ENCODE measurements around the gene HIBADH.
"Not testable (repeated sequence)": the region's sequence is repeated elsewhere in the genome, so short reads cannot be mapped to it uniquely, and the experiment has no call there.

The HIBADH gene

DNA sequence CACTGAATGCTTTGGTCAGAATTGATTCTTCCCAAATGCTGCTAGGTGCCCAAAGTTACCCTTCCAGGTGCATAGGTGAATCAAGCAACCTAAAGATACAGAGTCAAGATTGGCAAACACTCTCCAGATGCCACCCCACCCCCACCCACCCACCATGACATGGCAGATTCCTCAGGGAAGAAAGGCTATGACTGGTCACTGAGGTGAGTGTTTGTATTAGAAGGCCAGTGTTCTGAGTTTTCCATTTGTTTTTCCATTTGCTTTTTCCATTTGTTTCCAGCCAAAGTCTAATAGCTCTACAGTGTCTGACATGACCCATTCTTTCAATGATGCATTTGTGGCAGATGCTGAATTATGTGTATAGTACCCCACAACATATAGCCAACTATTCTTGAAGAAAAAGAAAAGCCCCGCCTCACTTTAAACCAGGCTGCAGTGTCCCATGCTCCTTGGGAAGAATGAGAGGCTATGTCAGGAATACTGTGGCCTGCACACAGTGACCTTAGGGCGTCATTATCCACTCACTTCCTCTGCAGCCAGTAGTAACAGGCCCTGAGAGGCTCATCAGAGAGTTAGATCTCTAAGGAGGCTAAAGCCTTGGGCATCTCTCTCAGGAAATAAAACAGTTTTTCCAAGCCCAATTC, 16.1 kb upstream of the HIBADH start:
- DNase-seq, result no peak

DNA sequence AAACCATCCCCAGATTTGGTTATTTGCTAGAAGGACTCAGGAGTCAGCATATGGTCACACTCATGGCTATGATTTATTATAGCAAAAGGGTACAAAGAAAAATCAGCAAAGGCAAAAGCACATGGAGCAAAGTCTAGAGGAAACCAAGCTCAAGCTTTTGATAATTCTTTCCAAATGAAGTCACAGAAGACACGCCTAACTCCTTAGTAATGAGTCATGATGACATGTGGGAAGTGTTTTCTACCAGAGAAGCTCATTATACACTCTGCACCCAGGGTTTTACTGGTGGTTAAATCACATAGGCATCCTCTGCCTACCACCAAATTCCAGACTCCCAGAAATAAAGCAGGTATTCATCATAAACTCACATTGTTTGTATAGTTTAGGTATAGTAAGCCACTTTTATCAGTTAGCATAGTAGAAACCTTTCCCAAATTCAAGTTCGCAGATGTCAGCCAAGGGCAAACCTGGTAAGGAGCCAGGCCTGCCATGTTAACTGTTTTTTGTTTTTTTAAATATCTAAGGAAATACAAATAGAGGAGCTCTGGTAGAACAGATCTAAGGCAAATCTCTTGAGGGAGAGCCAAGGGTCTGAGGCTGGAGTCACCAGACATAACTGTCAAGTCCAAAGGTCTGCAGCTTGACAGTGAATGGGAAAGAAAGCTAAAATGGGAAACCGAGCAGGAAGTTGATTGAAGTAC, 15.4 kb upstream of the HIBADH start:
- DNase-seq, result no peak

DNA sequence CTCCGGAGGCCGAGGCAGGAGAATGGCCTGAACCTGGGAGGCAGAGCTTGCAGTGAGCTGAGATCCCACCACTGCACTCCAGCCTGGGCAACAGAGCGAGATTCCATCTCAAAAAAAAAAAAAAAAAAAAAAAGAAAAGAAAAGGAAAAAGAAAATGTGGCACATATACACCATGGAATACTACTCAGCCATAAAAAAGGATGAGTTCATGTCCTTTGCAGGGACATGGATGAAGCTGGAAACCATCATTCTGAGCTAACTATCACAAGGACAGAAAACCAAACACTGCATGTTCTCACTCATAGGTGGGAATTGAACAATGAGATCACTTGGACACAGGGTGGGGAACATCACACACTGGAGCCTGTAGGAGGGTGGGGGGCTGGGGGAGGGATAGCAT, 11.4 kb upstream of the HIBADH start:
- DNase-seq, result not testable (repeated sequence)

DNA sequence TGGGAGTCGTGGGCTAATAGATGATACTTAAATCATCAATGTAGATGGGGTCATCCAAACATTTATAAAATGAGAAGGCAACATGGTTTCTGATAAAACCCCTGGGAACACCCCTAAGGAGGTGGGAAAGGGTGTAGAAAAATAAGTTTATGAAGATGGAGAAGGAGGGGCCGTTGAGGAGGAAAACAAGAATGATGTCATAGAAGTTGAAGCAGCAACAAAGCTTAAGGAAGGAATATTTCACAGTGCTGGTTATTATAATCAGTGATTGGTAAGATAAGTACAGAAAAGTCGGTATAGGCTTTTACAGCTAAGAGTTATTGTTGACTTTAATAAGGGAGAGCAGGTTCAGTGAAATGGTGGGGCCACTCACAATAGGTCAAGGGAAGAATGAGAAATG, 9.0 kb upstream of the HIBADH start:
- DNase-seq, result no peak

DNA sequence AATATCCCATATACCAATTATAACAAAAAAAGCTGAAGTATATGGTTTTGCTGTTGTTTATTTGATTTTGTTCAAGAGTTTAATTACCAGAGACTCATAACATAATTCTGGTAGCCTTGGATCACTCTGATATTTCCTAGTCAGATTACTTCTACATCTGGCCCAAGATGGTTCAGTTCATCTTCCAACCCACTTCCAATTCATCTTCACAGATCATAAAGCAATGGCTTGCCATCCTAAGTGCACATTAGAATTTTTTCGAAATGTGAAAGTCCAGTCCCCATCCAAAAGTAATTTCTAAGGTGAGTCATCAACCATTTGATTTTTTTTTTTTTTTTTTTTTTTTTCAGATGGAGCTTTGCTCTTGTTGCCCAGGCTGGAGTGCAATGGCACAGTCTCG, 8.0 kb upstream of the HIBADH start:
- DNase-seq, result no peak

DNA sequence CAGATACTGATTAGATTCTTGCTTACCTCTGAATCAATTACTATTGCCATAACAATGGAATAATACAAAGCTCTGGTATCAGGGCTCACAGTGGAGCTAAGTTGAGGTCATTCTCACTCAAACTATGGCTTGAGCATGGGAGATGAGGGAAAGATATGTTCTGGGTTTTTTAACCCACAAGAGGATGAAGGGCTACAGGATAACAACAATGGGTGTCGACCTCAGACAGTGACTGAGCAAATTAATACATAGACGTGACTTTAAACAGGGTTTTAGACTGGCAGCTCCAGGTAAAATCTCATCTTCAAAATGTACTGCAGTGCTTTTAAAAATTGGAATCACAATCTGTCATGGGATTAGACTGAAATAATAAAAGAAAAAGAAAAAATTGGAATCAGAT, 7.5 kb upstream of the HIBADH start:
- DNase-seq, result no peak

DNA sequence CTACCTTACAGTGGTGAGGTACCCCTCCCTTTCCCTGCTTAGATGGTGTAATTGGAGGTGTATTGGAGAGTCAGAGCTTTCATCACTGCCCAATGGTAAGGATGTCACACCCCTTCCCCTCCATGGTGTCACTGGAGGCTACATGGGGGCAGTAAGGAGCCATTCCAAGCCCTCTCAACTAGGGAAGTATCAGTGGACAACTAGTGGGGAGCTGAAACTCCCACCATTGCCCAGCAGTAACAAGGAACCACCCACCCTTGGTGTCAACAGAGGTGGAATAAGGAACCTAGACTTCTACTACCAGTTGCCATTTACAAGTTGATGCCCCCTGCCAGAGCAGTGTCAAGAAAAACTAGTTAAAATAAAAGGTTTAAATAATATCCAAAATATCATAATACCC, 2.8 kb upstream of the HIBADH start:
- no peak for DNase-seq

DNA sequence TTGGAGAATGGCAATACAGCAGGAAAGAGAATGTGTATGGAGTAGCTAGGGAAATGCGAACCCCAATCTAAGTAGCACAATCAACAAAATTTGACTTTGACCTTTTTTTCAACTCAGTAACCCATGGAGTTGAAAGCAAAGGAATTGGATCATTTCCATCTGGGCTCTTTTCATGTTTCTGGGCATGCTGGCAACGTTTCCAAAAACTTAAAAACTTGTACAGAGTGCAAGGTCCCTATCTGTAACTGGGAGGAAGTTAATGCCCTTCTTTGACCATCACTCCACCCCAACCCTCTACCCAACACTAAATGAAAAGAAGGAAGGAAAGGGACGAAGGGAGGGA, 1.3 kb upstream of the HIBADH start:
- no peak for DNase-seq

DNA sequence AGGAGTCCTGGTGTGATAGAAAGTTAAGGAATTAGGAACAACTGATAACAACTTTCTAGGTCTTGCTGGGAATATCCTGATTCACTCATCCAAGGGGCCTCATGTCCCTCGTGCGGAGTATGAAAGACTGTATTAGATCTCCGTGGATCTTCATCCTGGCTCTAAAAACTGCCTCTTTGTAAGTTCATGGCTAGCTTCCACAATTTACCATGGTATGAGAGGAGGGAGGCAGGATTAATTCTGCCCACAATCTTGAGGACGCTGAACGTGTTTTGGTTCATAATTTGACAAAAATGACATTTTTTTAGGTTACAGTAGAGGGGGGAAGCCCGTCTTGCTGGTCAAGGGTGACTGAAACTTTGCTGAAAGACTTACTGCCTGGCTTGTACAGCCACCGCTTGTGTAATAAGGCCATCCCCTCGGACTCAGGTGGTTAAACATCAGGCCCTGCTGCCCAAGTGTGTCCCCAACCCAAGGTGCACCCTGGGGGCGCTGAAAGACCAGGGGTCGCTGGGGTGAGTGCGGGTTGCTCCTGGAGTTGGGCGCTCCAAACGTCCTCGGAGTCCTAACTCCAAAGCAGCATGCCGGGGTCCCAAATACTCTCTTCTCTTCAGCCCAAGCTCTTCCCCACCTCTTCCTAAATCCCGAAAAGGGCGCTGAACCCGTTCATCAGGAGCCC, 733 bp downstream of the HIBADH start:
- no peak for DNase-seq

DNA sequence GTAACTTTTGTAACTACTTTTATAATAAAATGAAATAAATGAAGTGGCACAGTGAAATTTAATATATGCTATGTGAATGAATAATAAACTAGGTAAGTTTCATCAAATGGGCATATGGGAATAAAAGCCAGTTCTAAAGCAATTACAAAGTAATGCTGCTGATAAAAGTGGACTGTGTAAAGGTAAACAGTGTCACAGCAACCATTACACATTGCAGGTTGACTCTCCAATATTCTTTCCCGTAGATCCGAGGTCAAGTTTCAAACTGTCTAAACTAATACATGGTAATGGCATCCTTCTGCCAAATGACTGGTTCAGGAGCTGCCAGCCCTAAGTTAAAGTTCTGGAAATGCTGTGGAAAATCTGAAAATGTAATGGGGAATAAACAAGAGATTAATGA, 6.0 kb downstream of the HIBADH start:
- DNase-seq, result no peak

DNA sequence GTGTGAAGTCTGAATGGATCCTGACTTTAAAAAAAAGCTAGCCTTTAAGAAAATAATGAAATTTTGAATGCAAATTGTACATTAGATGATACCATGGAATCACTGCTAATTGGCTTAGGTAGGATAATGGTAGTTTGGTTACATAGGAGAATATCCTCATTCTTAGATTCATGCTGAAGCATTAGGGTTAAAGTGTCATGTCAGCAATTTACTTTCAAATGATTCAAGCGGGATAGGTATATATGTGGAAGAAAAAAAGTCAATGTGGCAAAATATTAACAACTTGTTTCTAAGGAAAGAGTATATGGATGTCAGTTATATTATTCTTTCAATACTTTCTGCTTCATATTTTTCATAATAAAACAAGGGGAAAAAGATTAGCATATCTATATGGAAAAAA, 7.5 kb downstream of the HIBADH start:
- DNase-seq, result no peak

DNA sequence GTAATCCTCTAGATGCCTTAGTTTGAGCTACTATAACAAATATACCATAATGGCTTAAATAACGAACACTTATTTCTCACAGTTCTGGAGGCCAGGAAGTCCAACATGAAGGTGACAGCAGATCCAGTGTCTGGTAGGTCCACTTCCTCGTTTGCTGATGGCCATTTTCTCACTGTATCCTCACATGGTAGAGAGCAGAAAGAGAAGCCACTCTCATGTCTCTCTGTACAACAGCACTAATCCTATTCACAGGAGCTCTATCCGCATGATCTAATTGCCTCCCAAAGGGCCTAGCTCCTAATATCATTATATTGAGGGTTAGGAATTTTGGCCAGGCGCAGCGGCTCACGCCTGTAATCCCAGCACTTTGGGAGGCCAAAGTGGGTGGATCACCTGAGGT, 10.2 kb downstream of the HIBADH start:
- no peak for DNase-seq

DNA sequence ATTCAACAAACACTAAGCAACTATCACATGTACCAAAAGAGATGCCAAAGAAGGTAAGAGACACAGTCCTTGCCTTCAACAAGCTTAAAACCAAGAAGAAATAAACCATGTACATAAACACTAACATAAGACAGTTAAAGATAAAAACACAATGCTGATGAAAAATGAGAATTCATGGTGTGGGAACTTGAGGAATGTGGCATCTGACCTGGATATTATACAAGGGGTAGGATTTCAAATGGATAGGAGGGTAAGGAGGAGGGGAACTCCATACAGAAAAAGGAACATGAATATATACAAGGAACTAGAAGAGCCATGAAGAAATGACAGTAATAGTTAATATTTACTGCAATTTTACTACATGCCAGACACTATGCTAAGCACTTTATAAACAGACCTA, 11.0 kb downstream of the HIBADH start:
- no peak for DNase-seq

DNA sequence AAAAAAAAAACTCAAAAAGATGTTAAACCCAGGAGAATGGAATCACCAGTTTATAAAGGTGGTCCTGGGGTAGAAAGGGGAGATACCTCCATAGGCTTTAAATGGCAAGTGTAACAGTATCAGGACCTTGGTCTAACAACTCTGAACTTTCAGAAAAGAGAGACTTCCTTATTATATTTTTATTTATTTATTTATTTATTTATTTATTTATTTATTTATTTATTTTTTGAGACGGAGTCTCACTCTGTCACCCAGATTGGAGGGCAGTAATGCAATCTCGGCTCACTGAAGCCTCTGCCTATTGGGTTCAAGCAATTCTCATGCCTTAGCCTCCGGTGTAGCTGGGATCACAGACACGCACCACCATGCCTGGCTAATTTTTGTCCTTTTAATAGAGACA, 12.4 kb downstream of the HIBADH start:
- no peak for DNase-seq

DNA sequence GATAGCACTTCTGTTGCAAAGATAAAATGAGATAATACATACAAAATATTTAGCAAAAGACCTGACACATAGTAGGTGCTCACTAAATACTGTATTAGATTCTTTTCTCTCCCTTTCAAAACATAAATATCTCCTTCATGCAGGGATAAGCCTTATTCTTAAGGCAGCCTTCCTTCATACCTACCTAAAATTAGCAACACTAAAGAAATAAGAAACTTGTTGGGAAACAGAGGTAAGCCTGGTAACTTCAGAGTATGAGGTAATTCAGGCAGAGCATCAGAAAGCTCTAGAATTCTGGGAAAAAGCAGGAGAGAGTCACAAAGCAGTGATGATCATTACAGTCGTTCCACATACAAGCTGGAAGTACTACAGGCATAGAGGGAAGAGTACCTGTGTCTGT, 15.2 kb downstream of the HIBADH start:
- no peak for DNase-seq

DNA sequence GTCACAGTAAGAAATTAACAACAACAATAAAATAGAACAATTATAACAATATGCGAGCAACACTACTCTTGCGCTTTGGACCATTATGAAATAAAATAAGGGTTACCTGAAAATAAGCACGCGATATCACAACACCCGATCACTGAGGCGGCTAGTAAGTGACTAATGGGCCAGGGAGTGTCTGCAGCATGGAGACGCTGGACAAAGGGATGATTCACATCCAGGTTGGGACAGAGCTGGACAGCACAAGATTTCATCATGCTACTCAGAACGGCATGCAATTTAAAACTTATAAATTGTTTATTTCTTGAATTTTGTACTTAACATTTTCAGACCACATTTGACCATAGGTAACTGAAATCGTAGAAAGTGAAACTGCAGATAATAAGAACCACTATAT, 15.6 kb downstream of the HIBADH start:
- DNase-seq, result no peak

DNA sequence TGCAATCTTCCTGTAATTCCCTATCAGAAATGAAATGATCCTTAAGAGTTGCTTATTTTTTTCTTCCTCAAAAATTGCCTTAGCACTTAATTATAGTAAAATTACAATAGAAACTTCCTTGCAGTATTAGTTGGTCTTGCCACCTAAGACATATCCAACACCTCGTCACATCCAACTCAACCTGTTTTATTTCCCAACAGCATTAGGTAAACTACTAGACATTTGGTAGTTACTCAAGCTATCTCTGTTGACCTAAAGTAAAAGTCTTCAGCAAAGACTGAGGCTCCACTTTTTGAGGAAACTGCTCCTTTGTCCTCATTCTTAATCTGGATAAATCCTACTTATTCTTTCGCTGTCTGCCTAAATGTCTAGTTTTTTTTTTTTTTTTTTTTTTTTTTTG, 20.4 kb downstream of the HIBADH start:
- no peak for DNase-seq

DNA sequence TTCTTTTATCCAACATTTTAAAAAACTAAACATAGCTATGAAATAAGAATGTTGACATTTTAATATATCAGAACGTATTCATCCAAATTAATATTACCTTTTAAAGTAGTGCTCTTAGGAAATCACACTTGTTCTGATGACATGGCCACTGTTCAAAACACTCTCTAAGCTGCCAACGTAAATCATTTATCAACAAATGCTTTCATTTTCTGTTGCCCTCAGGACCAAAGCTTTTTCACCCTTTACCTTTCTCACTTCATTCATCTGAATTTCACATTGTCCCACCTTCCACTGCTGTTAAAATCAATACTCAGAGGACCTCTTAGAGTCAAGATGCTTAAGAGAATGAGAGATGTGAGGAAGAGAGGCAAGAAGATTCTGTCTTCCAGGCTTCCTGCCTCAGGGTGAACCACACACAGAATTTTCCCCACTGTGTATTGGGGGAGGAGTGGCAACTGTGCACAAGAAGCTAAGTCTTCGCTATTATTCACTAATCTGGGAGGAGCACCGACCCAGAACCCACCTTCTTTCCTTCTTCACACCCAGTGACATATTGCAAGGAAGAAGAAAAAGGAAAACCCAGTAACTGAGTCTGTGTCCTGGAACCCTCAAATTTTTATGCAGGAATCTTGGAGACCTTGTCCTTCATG, 21.0 kb downstream of the HIBADH start:
- no peak for DNase-seq

DNA sequence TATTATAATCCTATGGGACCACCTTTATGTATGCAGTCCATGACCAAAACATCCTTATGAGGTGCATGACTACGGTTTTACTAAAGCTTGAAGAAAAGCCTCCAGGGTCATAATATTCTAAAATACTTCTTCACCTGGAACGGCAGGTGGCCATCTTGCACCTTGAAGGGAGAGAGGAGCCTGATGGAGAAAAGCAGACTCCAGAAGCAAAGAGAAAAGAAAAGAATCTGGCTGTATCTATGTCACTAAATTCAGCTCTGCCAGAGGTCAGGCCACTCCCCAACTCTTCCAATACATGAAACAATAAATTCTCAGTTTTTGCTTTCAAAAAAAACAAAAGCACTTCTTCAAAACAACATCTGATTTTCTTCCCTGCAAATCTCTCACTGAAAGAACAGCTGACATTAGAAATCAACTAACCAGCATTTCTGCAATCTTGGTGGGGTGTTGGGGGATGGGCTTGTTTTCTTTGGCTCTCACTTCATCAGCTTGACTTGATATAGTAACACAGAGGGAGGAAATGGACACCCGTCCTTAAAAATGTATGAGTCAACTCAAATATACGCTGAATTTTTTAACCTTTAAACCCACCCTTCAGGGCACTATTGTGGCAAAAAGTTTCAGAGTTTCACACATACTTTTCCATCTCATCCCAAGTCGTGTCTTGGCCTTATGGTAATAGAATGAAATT, 21.7 kb downstream of the HIBADH start:
- DNase-seq, result no peak

DNA sequence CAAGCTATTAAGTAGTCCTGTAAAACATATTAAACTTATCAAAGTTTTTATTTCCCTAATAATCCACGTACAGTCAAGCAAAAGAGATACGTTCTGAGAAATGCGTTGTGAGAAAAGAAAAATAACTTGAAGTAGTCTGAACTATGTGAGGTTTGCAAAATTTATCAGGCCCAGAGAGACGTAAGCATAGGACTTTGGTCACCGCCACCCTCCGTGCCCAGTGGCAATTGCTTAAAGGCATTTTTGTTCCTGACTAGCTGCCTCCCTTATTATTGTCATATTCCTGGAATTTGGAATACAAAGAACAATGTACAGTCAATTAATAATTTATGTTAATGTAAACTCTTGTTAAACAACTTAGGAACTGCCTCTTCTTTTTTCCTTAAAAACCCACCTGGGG, 22.8 kb downstream of the HIBADH start:
- no peak for DNase-seq

DNA sequence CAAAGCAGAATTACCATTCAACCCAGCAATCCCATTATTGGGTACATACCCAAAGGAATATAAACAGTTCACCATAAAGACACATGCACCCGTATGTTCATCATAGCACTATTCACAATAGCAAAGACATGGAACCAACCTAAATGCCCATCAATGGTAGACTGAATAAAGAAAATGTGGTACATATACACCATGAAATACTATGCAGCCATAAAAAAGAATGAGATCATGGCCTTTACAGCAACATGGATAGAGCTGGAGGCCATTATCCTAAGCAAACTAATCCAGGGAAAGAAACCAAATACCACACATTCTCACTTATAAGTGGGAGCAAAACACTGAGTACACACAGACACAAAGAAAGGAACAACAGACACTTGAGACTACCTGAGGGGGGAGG, 23.6 kb downstream of the HIBADH start:
- DNase-seq, result not testable (repeated sequence)

DNA sequence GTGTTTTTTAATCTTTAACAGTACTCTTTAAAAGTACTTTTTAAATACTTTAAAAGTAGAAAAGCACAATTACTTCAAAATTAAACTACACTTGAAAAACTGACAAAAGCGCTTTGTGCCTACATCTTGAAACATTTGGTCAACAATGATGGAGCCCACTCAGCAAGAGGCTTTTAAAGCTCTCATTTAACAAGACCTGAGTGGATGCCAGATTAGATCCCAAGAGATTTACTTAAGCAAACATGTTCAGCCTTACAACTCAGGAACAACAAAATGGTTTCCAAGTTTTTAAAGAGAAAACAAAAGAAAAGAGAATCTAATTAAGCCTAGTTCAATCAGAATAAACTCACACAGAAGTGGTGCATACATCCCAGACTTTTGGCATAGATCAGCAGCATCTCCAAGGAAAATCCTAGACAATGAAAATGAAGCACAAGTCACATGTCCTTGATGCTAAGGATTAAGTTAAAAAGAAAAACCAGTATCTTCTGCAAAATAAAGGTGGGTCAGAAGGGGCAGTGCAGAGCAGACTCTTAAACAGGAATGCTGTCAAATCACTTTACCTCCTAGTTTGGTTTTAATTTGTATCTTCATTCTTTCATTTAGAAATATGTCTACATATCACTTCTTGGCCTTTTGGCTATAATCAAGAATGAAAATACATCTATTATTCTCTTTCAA, 26.2 kb downstream of the HIBADH start:
- DNase-seq, result no peak

DNA sequence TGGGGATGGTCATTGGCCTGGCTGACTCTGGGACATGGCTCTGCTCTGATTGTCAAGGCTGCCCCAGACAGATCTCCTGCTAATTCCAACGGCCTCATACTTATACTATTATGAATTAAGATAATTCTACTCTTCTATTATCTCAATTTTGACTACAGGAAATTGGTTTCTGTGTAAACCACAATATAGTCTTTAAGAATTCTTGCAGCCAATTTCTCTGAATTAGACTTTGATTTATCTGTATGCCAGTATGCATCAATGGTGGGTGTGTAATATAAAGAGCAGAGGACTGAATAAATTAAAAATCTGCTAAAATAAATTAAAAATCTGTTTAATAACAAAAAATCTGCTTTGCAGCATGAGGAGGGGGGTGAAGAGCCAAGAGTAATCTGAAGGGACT, 27.0 kb downstream of the HIBADH start:
- no peak for DNase-seq
